CD4-positive, alpha-beta T cell treated with Interferon gamma for 1 hour (primary cell): ENCODE data around the gene MBD6.
"Not testable (repeated sequence)": the region's sequence is repeated elsewhere in the genome, so short reads cannot be mapped to it uniquely, and the experiment has no call there.

Experiments used
- DNase-seq: peaks from one replicate; pipeline ENCODE4 v3.0.0-alpha.2; 2020

MBD6 gene

DNA sequence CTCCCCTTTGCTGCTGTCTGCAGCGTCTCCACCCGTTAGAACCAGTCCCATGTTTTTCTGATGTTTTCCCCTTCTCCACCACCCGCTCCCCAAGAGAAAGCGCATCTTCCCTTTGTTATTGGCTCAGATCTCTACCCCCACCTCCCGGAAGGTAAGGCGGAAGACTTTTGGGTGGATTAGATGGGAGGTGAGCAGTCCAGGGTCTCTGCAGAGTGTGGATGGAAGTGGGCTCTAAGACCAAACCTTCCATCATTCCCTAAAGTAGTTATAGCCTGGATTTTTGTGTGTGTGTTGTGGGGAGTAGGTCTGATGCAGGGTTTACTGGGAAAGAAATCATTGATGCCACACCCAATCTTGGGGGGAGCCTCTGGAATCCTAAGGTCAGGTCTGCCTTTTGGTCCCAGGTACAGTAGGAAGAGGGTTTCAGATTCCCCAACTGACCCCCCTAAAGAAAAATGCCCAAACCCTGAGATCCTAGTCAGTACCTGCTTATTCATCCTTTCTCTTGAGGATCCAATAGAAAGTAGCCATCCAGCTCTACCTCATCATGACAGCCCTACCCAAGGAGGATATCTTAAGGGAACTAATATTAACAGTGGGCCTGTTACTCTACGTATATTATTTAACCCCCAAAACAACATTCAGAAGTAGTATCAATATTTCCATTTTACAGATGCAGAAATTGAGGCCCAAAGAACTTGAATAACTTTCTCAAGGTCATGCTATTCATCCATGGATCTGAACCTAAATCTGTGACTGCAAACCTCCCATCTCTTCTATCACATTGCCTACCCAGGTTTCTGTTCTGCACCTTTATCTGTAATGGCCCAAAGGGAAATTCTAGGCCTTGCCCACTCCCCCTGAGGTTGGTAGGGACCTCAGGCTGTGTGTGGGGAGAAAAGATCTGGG lies 28.3 kb downstream of the MBD6 start:
- DNase-seq, result no peak

DNA sequence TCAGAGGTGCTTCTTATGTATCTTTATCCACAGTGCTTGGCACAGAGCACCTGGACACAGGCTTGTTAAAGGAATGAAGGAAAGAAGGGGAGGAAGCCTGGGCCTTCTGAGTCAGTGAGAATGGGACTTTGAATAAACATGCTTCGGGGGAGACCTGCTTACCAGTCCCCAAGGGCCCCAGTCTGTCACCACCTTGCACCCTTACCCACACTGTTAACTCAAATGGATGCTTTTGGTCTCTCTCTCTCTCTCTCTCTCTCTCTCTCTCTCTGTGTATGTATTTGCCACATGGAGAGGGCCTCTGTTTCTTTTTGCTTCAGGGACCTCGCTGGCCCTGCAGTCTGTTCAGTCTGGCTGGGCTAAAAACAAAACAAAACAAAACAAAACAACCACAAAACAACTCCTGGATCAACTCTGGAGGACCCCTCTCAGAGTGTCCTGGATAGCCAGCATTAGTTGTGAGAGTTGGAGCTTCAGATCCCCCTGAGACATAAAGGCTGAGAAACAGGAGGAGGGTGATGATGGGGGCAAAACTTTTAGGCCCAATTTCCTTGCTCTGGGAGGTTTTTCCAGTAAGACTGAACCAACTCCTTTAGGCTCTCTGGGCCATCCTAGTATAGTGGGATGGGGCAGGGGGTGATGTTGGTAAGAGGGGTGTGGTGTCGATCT lies 29.1 kb downstream of the MBD6 start:
- no peak for DNase-seq

DNA sequence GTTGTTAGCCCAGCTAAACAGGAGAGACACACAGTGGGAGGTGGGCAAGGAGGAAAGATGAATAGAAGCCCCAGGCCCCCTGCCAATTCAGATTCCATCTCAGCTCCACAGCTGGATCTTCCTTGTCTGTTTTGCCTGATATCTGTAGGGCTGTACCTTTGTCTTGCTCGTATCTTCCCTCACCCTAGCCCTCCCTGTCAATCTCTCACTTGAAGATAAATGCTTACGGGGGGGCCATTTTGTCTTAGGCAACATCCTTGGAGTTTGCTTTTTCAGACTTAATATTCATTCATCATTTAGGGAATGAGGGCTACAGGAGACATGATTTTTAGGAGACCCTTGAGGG lies 29.7 kb downstream of the MBD6 start:
- no peak for DNase-seq

DNA sequence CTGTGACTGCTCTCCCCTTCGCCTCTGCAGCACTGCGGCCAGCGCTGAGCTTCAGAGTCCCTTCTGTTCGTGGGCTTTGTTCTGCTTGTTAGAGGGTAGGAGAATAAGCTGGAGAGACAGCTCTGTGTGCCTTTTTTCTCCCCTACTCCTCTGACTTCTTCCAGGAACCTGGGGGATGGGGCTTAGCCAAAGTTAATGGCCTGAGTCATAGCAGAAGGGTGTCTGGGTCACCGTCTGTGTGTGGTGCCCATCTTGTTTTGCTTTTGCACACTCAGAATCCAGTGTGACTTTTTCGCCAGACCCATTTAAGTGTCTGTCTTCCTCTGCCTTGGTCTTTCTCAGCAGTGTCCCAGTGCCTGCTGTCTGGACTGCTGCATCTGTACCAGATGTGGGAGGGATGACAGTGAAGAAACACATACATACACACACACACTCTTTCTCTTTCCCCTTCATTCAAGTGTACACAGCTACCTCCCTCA lies 30.2 kb downstream of the MBD6 start:
- DNase-seq, result no peak

DNA sequence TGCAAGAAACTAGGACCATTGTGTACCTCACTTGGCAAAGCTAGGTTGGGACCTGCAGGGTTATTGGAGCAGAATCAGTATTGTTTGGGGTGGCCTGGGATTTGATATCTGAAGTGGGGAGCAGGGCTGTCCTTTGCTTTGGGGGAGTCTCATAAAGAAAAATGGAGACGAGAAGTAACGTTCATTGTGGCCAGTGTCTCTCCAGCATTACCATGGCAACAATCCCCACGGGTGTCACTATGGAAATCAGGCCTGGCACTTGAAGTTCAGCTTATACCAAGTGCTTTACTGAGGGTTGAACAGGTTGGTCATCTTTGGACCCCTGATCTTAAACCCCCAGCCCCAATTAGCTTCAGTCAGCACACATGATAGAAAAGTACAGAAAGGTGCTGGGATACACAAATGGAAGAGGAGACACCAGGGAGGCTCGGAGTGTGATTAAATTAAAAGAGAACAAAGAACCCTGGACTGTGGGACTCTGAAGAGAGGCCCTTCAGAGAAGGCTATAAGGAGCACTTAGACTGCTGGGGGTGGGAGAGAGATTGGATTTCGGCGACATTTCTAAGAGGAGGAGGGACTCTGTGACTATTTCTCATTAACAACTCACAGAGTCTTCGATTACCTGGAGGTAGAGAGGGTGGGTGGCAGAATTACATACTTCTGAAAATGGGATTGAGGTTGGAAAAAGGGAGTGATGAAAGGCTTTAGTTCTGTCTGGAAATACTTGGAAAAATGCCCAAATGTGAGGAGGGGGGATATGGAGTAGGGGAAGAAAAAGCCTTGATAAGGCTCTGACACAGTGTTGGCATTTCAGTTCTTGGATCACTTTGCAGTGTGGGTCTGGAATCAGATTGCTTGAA lies 30.9 kb downstream of the MBD6 start:
- DNase-seq, result no peak

DNA sequence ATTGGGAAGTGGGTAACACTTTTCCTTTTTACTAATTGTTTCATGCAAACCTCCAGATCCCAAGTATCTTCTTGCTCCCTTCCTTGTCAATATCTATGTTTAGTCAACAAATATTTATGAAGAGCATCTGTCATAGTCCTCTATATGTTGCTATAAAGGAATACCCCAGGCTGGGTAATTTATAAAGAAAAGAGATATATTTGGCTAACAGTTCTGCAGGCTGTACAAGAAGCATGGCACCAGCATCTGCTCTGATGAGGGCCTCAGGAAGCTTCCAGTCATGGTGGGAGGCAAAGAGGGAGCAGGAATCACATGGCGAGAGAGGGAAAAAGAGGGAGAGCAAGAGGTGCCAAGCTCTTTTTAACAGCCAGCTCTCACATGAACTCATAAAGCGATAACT lies 31.8 kb downstream of the MBD6 start:
- DNase-seq, result no peak

DNA sequence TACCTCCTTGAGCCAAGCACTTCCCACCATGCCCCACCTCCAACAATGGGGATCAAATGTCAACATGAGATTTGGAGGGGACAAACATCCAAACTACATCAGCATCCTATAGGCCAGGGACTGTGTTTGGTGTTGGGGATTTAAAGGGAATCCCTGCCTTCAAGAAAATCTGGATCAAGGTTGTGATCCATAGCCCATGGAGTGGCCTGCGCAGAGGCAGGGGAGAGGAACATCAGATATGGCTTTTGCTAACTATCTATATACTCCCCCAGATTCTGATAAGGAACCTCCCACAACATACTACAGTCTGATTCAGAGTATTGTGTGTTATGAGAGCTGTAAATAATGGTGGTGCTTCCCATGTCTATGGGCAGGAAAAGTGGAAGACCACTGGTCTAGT lies 32.3 kb downstream of the MBD6 start:
- no peak for DNase-seq

DNA sequence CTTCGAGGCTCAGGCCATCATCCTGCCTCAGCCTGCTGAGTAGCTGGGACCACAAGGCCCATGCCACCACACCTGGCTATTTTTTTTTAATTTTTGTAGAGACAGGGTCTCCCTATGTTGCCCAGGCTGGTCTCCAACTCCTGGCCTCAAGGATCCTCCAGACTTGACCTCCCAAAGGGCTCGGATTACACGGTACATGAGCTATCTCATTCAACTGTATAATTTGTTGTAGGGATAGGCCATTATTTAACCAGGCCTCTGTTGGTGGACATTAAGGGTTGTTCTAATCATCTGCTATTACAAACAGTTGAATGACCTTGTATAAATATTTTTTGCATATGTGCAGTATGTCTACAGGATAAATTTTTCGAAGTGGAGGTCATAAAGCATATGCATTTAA lies 36.2 kb downstream of the MBD6 start:
- DNase-seq, result no peak

DNA sequence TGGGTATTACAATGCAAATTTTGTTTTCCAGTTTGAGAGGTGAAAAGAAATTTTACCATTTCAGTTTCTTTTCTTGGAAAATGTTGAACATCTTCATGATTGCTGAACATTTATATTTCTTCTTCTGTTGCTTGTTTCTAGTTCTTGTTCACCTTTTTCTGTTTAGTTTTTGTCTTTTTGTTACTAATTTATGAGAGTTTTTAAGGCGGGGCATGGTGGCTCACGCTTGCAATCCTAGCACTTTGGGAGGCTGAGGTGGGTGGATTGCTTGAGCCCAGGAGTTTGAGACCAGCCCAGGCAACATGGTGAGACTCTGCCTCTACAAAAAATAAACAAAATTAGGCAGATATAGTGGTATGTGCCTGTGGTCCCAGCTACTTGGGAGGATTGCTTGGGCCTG lies 37.9 kb downstream of the MBD6 start:
- no peak for DNase-seq

DNA sequence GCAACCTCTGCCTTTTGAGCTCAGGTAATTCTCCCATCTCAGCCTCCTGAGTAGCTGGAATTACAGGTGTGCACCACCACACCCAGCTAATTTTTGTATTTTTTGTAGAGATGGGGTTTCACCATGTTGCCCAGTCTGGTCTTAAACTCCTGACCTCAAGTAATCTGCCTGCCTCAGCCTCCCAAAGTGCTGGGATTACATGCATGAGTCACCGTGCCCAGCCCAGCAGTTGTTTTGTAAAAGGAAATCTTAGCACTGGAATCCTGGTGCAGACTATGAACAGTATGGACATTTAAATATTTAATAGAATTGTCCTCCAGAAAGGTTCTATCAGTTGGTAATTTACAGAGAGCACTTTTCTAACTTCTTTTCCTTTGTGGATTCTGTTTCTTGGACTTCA lies 38.5 kb downstream of the MBD6 start:
- not testable (repeated sequence) for DNase-seq

DNA sequence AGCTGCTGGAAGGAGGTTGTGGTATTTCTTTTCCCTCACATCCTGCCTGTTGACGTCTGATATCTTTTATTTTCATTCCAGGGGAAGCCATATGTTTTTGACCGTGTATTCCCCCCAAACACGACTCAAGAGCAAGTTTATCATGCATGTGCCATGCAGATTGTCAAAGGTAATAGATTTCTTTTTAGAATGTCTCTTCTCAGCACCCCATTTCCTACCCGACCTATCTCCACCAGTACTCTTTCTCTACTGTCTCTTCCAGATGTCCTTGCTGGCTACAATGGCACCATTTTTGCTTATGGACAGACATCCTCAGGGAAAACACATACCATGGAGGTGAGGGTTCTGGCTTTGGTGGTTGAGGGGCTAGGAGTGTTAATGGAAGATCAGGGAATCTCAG lies 40.7 kb downstream of the MBD6 start:
- DNase-seq, result no peak

DNA sequence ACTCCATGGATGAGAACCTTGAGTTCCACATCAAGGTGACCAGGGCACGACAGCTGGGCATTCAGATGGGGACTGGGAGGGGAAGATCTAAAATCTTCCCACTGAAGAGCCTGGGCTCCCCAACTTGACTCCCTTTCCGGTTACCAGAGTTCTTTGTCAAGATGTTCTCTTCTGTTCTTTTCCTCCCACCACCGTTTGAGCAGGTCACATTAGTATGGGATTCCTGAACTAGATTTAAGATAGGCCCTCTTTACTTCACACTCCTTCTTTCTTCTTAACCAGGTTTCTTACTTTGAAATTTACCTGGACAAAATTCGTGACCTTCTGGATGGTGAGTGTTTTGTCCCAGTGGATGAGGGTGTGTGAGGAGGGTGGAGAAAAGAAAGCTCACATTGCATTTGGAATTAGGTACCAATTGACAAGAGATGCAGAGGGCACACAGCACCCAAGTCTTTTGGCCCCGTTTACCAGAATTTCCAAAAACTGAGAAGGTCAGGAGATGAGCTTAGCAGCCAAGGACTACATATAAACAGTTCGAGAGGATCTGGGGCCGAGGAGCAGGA lies 41.6 kb downstream of the MBD6 start:
- DNase-seq, result no peak

DNA sequence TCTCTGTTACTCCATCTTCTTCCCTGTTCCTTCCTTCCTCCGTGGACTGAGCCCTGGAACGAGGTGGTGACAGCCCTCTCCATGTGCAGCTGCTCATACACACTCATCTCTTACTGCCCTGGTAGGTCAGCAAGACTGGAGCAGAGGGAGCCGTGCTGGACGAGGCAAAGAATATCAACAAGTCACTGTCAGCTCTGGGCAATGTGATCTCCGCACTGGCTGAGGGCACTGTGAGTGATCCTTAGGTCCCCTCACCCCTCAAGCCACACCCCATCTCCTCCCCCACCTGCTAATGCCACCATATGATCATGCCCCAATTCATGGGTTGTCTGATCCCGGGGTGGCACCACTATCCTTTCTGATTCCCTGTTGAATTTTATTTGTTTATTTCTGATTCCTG lies 46.2 kb downstream of the MBD6 start:
- DNase-seq, result no peak

DNA sequence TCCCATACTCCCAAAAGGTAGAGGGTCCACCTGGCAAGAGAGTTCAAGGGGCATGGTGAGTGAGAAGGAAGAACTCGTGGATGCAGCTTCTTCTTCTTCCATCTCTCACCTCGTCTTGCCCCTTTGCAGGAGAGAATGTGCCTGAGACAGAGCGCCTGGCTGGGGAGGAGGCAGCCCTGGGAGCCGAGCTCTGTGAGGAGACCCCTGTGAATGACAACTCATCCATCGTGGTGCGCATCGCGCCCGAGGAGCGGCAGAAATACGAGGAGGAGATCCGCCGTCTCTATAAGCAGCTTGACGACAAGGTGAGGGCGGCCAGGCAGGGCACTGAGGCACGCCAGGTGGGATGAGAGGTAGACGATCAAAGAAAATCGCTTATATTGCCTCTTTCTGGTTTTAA lies 47.2 kb downstream of the MBD6 start:
- no peak for DNase-seq

DNA sequence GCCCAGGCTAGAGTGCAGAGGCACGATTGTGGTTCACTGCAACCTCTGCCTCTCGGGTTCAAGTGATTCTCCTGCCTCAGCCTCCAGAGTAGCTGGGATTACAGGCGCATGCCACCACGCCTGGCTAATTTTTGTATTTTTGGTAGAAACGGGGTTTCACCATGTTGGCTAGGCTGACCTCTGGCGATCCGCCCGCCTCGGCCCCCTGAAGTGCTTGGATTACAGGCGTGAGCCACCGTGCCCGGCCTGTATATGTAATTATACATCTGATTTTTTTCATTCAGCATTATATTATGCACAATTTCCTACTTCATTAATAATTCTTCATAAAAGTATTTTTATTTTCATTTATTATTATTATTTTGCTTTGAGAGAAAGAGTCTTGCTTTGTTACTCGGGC lies 47.8 kb downstream of the MBD6 start:
- not testable (repeated sequence) for DNase-seq

DNA sequence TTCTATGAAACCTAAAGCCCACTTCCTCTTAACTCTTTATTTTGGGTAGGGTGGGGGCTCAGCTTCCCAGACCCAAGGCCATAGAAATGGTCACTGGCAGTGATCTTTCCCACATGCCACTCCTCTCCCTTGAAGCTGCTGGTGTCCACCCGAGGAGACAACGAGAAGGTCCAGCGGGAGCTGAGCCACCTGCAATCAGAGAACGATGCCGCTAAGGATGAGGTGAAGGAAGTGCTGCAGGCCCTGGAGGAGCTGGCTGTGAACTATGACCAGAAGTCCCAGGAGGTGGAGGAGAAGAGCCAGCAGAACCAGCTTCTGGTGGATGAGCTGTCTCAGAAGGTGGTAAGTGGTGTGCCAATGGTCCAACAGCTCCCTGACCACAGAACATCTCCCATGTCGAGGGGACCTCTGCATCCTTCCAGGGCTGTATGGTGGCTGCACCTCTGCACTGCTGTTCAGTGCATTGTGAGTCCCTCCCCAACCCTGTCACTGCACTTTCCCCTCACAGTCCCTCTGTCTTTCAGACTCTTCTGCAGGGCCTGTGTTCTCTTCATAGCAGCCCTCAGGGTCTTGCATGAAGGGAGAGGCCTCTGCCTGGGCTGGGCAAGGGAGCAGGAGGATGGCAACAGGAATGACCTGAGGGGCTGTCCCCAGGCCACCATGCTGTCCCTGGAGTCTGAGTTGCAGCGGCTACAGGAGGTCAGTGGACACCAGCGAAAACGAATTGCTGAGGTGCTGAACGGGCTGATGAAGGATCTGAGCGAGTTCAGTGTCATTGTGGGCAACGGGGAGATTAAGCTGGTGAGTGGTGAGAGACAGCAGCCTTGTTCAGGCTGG lies 49.5 kb downstream of the MBD6 start:
- no peak for DNase-seq

DNA sequence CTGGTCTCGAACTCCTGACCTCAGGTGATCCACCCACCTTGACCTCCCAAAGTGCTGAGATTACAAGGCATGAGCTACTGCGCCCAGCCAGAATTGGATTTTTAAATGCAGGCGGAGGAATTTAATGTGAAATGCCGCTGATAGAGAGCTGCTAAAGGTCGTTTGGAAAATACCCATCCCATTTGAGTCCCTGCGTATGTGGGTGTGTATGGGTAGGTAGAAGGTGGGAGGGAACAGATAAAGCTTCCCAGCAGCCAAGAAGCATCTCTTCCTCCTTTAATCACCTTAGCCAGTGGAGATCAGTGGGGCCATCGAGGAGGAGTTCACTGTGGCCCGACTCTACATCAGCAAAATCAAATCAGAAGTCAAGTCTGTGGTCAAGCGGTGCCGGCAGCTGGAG lies 52.2 kb downstream of the MBD6 start:
- no peak for DNase-seq

DNA sequence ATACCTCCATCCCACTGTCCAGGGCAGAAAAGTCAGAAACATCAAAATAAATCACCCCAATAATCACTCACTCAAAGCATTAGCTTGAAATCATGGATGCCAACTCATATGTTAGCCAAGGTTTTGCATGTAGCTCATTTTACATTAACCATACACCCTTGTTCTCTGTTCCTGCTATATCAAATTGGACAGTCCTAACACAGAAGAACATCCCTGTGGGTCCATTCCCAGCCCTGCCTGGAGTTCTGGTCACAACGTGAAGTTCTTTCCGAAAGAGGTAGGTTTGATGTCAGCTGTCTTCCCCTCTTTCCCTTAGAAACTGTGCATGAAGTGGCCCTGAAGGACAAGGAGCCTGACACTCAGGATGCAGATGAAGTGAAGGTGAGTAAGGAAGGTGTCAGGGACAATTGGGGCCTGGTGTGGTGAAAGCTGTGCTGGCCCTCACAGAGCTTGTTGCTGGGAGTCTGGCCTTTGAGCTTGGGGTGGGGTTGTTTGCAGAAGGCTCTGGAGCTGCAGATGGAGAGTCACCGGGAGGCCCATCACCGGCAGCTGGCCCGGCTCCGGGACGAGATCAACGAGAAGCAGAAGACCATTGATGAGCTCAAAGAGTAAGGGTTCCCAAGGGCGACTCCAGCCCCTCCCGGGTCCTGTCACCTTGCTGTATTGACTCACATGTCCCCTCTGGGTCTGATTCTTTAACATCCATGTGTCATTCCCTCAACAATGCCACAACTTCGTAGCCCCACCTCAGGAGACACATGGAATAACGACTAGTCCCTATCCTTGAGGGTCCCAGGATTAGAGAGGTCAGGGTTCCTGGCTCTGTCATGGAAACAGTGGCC lies 53.4 kb downstream of the MBD6 start:
- DNase-seq, result no peak

DNA sequence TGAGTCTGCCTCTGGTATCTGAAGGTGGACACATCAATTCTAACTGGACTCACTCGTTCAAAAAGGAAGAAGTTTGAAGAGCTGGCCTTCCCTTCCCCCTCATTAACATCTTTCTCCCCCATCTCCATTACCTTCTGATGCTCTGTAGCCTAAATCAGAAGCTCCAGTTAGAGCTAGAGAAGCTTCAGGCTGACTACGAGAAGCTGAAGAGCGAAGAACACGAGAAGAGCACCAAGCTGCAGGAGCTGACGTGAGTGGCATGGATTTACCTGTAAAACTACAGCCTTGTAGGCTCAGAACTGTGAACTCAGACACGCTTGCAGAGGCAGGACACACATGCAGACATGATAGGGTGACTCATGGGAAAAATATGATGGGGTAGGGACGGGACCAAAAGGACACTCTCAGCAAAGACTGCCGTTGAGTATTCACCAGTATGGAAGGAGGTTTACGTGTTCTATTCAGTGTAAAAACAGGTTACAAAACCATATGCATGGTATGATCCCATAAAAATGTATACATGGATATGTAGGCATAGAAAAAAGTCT lies 54.1 kb downstream of the MBD6 start:
- DNase-seq, result no peak

DNA sequence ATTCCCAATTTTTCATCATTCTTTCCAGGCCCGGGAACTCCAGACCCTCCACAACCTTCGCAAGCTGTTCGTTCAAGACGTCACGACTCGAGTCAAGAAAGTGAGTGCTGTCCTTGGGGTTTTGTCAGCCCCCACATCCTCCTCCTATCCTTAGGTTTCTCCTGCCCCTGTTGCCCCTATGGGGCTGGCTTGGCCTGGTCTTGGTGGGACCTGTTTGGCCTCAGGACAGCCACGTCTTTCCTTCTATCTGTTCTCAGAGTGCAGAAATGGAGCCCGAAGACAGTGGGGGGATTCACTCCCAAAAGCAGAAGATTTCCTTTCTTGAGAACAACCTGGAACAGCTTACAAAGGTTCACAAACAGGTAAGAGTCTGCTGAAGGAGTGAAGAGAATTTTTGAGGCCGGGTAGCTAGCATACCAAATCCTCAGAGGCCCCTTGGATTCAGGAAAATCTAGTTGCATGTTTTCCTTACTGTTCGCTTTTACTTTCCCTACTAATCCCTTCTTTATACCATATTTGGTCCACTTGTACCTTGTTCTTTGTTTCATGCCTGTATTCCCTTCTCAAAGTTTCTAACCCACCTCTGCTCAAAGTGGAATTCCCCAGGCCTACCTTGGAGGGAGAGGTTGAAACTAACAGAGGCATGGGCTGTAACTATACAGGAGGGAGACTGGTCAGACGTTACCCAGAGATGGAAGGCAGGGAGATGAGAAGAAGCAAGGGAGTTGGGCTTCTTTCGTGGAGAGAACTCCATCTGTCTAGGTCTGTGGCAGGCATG lies 55.5 kb downstream of the MBD6 start:
- no peak for DNase-seq
